Esophagus muscularis mucosa (tissue), 3 donors: Measurements from ENCODE around the gene SQSTM1.

Experiments
- CTCF ChIP-seq, 3 experiments: fragments of 200-600 bp in 2 of 3; fragments of 450-650 bp in 1 of 3; sonication (generic) in 2 of 3; IDR thresholded peaks; one replicate each; pipeline ENCODE4 v1.5.1; 2017 to 2019; ENCODE audit warnings: antibody characterized with exemption in 3 of 3, mild to moderate bottlenecking in 2 of 3, moderate library complexity in 1 of 3
- POLR2AphosphoS5 ChIP-seq, 2 donors: sonication (generic); formaldehyde crosslinking; IDR thresholded peaks; one replicate each; pipeline ENCODE4 v1.6.1; 2017; ENCODE audit warnings: antibody characterized with exemption in 2 of 2

GRCh38 chr5:179774442-179774841 lies 46.3 kb upstream of the SQSTM1 start:
- TF ChIP-seq CTCF (IDR thresholded peaks at IDR 0.05) (no peak), POLR2AphosphoS5 (IDR thresholded peaks at IDR 0.05) (no peak)
